Ishikawa (cell line): ENCODE measurements around the gene PHOX2A.

Source experiments
- CREB1 ChIP-seq: IDR thresholded peaks from 2 replicates; pipeline ENCODE4 v1.6.1; 2012; ENCODE audit warnings: low read depth
- EP300 ChIP-seq: IDR thresholded peaks from 2 replicates; pipeline ENCODE4 v1.6.1; 2012; ENCODE audit warnings: borderline replicate concordance
- FOXM1 ChIP-seq: IDR thresholded peaks from 2 replicates; pipeline ENCODE4 v1.6.1; 2012; ENCODE audit warnings: low read depth, borderline replicate concordance
- MAX ChIP-seq: IDR thresholded peaks from 2 replicates; pipeline ENCODE4 v1.6.1; 2012
- TAF1 ChIP-seq: IDR thresholded peaks from 2 replicates; pipeline ENCODE4 v1.6.1; 2012; ENCODE audit warnings: low read depth, mild to moderate bottlenecking
- TCF12 ChIP-seq: IDR thresholded peaks from 2 replicates; pipeline ENCODE4 v1.6.1; 2012; ENCODE audit warnings: low read depth
- TEAD4 ChIP-seq: IDR thresholded peaks from 2 replicates; pipeline ENCODE4 v1.6.1; 2012
- YY1 ChIP-seq: IDR thresholded peaks from 2 replicates; pipeline ENCODE4 v1.6.1; 2012; ENCODE audit warnings: low read depth
- ZBTB7A ChIP-seq: IDR thresholded peaks from 2 replicates; pipeline ENCODE4 v1.6.1; 2012; ENCODE audit warnings: low read depth
- TF ChIP-seq, protein P1 (sequence below): IDR thresholded peaks from 2 replicates; pipeline ENCODE4 v1.6.1; 2012; ENCODE audit warnings: low read depth, mild to moderate bottlenecking

- TF ChIP-seq, protein P1, sequence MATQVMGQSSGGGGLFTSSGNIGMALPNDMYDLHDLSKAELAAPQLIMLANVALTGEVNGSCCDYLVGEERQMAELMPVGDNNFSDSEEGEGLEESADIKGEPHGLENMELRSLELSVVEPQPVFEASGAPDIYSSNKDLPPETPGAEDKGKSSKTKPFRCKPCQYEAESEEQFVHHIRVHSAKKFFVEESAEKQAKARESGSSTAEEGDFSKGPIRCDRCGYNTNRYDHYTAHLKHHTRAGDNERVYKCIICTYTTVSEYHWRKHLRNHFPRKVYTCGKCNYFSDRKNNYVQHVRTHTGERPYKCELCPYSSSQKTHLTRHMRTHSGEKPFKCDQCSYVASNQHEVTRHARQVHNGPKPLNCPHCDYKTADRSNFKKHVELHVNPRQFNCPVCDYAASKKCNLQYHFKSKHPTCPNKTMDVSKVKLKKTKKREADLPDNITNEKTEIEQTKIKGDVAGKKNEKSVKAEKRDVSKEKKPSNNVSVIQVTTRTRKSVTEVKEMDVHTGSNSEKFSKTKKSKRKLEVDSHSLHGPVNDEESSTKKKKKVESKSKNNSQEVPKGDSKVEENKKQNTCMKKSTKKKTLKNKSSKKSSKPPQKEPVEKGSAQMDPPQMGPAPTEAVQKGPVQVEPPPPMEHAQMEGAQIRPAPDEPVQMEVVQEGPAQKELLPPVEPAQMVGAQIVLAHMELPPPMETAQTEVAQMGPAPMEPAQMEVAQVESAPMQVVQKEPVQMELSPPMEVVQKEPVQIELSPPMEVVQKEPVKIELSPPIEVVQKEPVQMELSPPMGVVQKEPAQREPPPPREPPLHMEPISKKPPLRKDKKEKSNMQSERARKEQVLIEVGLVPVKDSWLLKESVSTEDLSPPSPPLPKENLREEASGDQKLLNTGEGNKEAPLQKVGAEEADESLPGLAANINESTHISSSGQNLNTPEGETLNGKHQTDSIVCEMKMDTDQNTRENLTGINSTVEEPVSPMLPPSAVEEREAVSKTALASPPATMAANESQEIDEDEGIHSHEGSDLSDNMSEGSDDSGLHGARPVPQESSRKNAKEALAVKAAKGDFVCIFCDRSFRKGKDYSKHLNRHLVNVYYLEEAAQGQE, result no peak
- no peak for TF ChIP-seq YY1
- TF ChIP-seq FOXM1, result no peak
- no peak for TF ChIP-seq EP300
- no peak for TF ChIP-seq CREB1
- no peak for TF ChIP-seq ZBTB7A
- no peak for TF ChIP-seq MAX
- TF ChIP-seq TAF1, result no peak
- TF ChIP-seq TEAD4, result no peak
- TF ChIP-seq TCF12, result no peak
Measured at GRCh38 chr11:72190631-72191071, 53.3 kb downstream of the PHOX2A start.
